ENCODE data around the gene EEIG2. TPM values are rescaled to one million over a fixed set of nuclear protein-coding genes. Genes with fewer than 3 reads are reported as not detected.

The EEIG2 gene
- total and polyA plus RNA-seq, 9 of the 15 experiments (the other 6 are each of a cell fraction or from before 2014, with no cell fraction given) = 6.1 to 26.9 (median 15.2) TPM

DNA sequence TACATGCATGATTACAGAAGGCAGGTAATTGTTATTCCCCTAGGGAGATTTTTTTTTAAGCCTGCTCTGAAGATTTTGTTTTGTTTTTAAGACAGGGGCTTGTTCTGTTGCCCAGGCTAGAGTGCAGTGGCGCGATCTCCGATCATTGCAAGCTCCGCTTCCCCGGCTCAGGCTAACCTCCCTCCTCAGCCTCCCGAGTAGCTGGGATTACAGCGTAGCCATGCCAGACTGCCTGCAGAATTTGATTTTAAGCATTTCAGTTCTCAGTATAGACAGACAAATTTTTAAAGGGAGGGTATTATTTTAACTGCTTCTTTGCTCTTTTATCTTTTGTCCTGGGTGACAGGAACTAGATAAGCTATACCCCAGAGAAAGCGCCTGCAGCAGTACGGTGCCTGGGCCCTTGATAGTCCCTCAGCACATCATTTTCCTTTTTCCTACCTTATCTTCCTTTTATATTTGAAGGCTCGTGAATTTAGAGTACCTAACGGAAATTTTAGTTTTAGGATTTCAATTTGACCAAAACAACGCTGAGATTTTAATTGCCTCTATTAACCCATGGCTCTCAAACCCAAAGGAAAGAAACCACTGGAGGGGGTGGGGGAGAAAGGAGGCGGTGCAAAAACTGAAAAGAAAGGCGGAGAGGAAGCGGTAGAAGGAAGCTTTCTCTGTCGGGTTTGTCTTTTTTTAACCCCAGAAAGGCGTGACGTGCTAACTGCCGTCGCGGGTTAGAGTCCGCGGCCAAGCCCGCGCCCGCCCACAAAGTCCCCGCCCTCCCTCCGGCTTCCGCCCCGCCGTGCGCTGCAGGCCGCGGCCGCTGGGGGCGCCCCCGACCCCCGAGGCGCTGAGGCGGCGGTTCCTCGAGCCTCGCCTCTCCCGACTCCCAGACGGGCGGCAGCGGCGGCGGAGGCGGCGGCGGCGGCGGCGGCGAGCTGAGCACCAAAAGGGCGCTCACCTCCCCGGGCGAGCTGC is at the start of gene EEIG2 (continued):
- no peak for TF ChIP-seq MEF2D (tag; conservative IDR thresholded peaks at IDR 0.05; ENCODE audit: low read depth)
- TF ChIP-seq FOXA3 (CRISPR knock-in tag; conservative IDR thresholded peaks at IDR 0.05 in 1 of 2, IDR thresholded peaks at IDR 0.05 in 1 of 2) = 0 out of 4 replicates have a peak, but pooled peaks of 1 of the 2 experiments have one; percentile 50
- TF ChIP-seq, protein P1, sequence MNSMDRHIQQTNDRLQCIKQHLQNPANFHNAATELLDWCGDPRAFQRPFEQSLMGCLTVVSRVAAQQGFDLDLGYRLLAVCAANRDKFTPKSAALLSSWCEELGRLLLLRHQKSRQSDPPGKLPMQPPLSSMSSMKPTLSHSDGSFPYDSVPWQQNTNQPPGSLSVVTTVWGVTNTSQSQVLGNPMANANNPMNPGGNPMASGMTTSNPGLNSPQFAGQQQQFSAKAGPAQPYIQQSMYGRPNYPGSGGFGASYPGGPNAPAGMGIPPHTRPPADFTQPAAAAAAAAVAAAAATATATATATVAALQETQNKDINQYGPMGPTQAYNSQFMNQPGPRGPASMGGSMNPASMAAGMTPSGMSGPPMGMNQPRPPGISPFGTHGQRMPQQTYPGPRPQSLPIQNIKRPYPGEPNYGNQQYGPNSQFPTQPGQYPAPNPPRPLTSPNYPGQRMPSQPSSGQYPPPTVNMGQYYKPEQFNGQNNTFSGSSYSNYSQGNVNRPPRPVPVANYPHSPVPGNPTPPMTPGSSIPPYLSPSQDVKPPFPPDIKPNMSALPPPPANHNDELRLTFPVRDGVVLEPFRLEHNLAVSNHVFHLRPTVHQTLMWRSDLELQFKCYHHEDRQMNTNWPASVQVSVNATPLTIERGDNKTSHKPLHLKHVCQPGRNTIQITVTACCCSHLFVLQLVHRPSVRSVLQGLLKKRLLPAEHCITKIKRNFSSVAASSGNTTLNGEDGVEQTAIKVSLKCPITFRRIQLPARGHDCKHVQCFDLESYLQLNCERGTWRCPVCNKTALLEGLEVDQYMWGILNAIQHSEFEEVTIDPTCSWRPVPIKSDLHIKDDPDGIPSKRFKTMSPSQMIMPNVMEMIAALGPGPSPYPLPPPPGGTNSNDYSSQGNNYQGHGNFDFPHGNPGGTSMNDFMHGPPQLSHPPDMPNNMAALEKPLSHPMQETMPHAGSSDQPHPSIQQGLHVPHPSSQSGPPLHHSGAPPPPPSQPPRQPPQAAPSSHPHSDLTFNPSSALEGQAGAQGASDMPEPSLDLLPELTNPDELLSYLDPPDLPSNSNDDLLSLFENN (IDR thresholded peaks at IDR 0.05; ENCODE audit: low read depth in 2 of 2, low read length in 2 of 2) = peak in 1 of 2 experiments; percentile 52; a peak in 1 of 4 replicates
- peak; percentile 69 for TF ChIP-seq ARID1B (IDR thresholded peaks at IDR 0.05)
- no peak for TF ChIP-seq TCFL5 (CRISPR knock-in tag; conservative IDR thresholded peaks at IDR 0.05)
- TF ChIP-seq PML (IDR thresholded peaks at IDR 0.05; ENCODE audit: low read length) = peak; percentile 39; the same call in 1 of the 2 replicates
- peak in 1 of 2 experiments; percentile 69; a peak in 2 of 4 replicates for TF ChIP-seq TEAD1 (CRISPR knock-in tag; IDR thresholded peaks at IDR 0.05)
- TF ChIP-seq CHCHD3 (CRISPR knock-in tag; IDR thresholded peaks at IDR 0.05) = no peak
- TF ChIP-seq U2AF1 (optimal IDR thresholded peaks at IDR 0.05; ENCODE audit: low read depth, low read length) = peak; percentile 13
- TF ChIP-seq FUS (optimal IDR thresholded peaks at IDR 0.05; ENCODE audit: low read depth, low read length) = peak; percentile 26
- TF ChIP-seq NFYB (IDR thresholded peaks at IDR 0.05; ENCODE audit: extremely low read depth, insufficient read length) = no peak
- TF ChIP-seq JUN (IDR thresholded peaks at IDR 0.05; ENCODE audit: borderline replicate concordance, low read depth, low read length) = peak; percentile 23; the same call in 1 of the 2 replicates
- TF ChIP-seq JUN (CRISPR knock-in tag; IDR thresholded peaks at IDR 0.05; ENCODE audit: borderline replicate concordance) = no peak
- TF ChIP-seq TARDBP (IDR thresholded peaks at IDR 0.05) = no peak
- peak; percentile 45; the same call in 1 of the 2 replicates for TF ChIP-seq CC2D1A (IDR thresholded peaks at IDR 0.05)
- TF ChIP-seq BRCA1 (IDR thresholded peaks at IDR 0.05) = no peak
- no peak for TF ChIP-seq BRCA1 (CRISPR knock-in tag; IDR thresholded peaks at IDR 0.05)
- no peak for TF ChIP-seq RFX1 (IDR thresholded peaks at IDR 0.05)
- TF ChIP-seq ADNP (tag; IDR thresholded peaks at IDR 0.05) = peak; percentile 83
- TF ChIP-seq, protein P2, sequence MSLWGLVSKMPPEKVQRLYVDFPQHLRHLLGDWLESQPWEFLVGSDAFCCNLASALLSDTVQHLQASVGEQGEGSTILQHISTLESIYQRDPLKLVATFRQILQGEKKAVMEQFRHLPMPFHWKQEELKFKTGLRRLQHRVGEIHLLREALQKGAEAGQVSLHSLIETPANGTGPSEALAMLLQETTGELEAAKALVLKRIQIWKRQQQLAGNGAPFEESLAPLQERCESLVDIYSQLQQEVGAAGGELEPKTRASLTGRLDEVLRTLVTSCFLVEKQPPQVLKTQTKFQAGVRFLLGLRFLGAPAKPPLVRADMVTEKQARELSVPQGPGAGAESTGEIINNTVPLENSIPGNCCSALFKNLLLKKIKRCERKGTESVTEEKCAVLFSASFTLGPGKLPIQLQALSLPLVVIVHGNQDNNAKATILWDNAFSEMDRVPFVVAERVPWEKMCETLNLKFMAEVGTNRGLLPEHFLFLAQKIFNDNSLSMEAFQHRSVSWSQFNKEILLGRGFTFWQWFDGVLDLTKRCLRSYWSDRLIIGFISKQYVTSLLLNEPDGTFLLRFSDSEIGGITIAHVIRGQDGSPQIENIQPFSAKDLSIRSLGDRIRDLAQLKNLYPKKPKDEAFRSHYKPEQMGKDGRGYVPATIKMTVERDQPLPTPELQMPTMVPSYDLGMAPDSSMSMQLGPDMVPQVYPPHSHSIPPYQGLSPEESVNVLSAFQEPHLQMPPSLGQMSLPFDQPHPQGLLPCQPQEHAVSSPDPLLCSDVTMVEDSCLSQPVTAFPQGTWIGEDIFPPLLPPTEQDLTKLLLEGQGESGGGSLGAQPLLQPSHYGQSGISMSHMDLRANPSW (CRISPR knock-in tag; IDR thresholded peaks at IDR 0.05) = no peak
- TF ChIP-seq, protein P3, sequence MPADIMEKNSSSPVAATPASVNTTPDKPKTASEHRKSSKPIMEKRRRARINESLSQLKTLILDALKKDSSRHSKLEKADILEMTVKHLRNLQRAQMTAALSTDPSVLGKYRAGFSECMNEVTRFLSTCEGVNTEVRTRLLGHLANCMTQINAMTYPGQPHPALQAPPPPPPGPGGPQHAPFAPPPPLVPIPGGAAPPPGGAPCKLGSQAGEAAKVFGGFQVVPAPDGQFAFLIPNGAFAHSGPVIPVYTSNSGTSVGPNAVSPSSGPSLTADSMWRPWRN (IDR thresholded peaks at IDR 0.05; ENCODE audit: low read depth) = peak; percentile 48; the same call in 1 of the 2 replicates
- TF ChIP-seq CBX1 (IDR thresholded peaks at IDR 0.05; ENCODE audit: low read depth) = peak; percentile 89

Measured in K562 (cell line).